HG03460 (cell line): Measurements from ENCODE around the gene TPCN2.

Experiments
- ATAC-seq: cut with Tn5 transposase; IDR thresholded peaks from one replicate; pipeline ENCODE4 v1.9.1; 2021; ENCODE audit not compliant: unreplicated experiment

Gene TPCN2

GRCh38 chr11:69183613-69184012, 134.9 kb downstream of the TPCN2 start:
- ATAC-seq, result no peak
